Activated CD4-positive, alpha-beta T cell treated with anti-CD3 and anti-CD28 coated beads for 24 hours (primary cell): ENCODE data around the gene P3H4.
"Not testable (repeated sequence)": the region's sequence is repeated elsewhere in the genome, so short reads cannot be mapped to it uniquely, and the experiment has no call there.

Experiments used
- DNase-seq, 2 donors: peaks; one replicate each; pipeline ENCODE4 v3.0.0-alpha.2; 2020; ENCODE audit warnings: low read depth in 2 of 2

The P3H4 gene, protein sequence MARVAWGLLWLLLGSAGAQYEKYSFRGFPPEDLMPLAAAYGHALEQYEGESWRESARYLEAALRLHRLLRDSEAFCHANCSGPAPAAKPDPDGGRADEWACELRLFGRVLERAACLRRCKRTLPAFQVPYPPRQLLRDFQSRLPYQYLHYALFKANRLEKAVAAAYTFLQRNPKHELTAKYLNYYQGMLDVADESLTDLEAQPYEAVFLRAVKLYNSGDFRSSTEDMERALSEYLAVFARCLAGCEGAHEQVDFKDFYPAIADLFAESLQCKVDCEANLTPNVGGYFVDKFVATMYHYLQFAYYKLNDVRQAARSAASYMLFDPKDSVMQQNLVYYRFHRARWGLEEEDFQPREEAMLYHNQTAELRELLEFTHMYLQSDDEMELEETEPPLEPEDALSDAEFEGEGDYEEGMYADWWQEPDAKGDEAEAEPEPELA

DNA sequence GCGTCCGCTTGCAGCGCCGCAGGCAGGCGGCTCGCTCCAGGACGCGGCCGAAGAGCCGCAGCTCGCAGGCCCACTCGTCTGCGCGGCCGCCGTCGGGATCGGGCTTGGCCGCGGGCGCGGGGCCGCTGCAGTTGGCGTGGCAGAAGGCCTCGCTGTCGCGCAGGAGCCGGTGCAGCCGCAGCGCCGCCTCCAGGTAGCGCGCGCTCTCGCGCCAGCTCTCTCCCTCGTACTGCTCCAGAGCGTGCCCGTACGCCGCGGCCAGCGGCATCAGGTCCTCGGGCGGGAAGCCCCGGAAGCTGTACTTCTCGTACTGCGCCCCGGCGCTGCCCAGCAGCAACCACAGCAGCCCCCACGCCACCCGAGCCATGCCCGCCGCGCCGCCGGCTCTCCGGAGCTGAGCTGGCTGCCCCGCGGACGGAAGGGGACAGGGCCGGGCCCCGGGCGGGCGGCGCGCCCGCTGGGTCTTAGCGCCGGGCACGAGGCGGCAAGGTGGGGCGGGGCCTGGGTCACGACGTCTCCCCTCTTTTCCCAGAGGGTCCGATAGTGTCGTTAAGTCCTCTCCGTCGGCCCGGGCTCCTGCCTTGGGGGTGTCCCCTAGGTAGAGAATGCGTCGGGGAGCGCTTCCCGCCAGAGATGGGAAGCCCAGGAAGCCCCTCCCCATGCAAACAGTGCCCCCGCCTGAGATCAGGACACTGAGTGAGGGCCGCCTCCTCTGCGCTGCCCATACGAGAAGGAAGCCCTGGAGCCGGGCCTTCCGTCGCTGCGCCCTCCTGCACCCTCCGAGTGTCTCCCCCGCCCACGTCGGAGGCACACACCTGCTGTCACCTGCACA, at the start of gene P3H4:
Gene P3H4, minus strand, starts transcription at position 401 of the 832 bp plus-strand sequence. Its CDS starts 34 bp downstream, at position 367.
- peak; percentile 43 to 60 for DNase-seq

DNA sequence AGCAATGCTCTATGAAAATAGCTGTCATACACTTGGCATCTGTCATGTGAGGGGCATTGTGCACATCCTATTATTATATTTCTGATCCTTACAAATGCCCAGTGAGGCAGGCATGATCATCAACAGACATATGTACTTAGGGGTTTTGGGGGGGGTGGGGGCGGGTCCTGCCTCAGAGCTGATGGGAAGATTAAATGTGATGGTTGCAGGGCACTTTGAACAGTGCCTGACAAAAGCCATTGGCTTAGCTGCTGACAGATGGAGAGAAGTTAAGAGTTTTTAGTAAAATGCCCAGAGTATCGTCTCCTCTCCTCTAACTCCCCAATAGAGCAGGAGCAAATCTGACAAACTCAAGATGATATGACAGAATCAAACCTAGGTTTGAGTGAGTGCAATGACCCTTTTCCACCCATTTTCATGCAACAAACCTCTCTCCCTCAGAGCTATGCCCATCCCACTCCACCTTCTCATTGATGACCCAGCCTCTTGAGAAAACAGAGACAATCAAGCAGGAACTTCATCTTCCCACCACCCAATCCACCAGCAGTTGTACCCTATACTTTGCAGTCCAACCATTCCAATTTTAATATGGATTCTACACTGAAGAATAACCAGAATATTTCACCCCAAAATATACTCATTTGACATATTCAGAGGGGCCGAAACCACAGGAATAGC, 48.6 kb upstream of the P3H4 start:
- DNase-seq: no peak

DNA sequence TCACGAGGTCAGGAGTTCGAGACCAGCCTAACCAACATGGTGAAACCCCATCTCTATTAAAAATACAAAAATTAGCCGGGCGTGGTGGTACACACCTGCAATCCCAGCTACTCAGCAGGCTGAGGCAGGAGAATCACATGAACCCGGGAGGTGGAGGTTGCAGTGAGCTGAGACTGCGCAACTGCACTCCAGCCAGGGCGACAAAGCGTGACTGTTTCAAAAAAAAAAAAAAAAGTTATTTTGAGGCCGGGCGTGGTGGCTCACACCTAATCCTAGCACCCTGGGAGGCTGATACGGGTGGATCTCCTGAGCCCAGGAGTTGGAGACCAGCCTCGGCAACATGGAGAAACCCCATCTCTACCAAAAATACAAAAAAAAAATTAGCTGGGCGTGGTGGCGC, 39.6 kb upstream of the P3H4 start:
- DNase-seq: not testable (repeated sequence)

DNA sequence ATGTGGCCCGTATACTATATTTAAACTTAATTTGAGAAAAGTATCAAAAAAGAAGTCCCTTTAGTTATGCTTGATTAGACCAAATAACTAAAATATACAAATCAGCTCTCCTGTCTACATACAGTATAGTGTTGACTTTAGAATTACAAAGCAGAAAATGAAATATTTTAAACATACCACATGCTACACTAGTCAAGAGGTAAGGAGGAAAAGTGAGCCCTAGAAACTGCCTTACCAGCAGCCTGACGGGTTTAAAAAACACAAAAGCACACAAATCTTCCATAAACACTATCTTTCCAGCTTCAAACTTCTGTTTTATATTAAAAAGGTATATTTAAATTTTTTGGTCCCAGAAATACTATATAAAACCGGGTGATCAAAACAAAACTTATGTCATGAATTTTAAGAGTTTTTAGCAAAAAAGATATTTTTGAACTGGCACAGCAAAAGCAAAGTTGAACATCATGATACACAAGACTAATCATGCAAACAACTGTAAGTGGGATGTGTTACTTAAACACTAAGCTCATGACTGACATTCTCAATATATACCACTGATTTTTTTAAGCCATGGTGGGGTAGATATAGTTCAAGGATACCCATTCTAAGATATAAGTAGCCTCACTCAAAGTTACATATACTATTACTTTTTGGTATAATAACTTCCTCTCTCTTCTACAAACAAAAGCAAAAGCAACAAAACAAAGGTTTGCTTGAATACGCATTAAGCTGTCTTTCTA, 37.7 kb upstream of the P3H4 start:
- DNase-seq: no peak

DNA sequence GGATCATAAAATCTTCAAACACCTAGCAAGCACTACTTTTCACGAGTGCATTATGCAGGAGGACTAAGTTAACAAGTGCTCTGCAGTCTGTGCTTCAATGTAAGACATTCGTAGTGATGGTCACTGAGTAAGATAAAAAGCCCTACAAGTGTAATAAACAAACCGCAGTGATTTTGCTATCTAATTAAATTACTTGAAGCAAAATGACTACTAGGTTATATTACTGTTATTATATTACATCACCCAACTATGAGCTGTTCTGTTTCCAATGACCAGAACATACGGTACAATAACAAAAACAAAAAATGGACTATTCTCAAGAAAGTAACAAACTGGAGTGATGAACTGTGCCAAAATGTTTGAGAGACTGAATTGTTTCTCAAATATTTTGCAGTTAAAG, 37.0 kb upstream of the P3H4 start:
- DNase-seq: no peak

DNA sequence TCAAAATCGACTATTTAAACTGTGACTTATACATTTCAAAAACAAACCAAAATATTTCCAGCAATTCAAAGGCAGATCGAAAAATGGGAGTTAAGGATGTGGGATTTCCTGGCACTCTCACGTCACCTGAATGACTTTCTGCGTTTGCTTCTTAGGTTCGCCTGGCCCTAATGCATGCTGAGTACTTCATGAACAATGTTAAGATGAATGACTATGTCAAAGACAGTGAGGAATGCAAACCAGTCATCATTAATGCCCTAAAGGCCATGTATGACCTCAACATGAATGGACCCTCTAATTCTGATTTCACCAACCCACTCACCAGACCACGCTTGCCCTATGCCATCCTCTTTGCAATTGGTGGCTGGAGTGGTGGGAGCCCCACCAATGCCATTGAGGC, 33.2 kb upstream of the P3H4 start:
- DNase-seq: no peak

DNA sequence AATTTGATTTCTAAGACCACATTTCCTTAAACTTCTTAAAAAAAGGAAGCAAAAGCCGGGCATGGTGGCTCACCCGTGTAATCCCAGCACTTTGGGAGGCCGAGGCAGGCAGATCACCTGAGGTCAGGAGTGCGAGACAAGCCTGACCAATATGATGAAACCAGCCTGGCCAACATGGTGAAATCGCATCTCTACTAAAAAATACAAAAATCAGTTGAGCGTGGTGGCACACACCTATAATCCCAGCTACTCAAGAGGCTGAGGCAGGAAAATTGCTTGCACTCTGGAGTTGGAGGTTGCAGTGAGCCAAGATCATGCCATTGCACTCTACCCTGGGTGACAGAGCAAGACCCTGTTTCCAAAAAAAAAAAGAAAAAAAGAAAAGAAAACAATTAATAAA, 29.0 kb upstream of the P3H4 start:
- not testable (repeated sequence) for DNase-seq

DNA sequence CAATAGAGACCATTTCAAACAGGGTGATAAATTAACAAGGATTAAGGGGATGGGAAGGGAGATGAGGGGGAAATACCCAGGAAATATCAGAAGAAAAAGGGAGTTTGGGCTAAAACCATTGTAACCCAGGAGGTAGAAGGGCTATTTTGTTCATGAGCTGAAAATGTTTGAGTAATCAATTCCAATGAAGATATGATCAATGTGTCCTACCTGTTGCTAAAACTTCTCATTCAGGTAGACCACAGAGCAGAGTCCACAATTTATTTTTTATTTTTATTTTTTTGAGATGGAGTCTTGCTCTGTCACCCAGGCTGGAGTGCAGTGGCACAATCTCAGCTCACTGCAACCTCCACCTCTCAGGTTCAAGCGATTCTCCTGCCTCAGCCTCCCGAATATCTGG, 27.7 kb upstream of the P3H4 start:
- not testable (repeated sequence) for DNase-seq

DNA sequence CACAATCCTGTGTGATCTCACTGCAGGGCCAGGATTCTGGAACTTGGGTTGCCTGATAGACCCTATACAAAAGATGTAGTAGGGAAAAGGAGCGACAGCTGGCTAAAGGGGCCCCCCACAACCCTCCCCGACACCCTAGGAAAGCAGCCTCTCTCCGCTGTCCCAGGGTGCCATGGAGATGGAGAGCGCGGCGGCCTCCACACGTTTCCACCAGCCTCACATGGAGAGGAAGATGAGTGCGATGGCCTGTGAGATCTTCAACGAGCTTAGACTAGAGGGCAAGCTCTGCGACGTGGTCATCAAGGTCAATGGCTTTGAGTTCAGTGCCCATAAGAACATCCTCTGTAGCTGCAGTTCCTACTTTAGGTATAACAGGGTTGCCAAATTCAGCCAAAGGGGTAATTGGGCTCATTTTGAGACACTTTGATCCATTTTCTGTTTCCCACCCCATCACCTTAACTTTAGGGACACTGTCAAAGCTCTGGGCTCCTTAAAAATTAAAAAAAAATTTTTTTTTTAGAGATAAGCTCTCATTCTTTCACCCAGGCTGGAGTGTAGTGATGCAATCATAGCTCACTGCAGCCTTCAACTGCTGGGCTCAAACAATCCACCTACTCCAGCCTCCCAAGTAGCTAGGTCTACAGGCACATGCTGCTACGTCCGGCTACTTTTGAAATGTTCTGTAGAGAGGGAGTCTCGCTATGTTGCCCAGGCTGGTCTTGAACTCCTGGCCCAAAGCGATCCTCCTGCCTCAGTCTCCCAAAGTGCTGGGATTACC, 26.2 kb upstream of the P3H4 start, which contains the start of gene KLHL10:
Gene KLHL10, plus strand, starts transcription at position 65 of the 778 bp plus-strand sequence. Its CDS starts 108 bp downstream, at position 173.
- no peak for DNase-seq

DNA sequence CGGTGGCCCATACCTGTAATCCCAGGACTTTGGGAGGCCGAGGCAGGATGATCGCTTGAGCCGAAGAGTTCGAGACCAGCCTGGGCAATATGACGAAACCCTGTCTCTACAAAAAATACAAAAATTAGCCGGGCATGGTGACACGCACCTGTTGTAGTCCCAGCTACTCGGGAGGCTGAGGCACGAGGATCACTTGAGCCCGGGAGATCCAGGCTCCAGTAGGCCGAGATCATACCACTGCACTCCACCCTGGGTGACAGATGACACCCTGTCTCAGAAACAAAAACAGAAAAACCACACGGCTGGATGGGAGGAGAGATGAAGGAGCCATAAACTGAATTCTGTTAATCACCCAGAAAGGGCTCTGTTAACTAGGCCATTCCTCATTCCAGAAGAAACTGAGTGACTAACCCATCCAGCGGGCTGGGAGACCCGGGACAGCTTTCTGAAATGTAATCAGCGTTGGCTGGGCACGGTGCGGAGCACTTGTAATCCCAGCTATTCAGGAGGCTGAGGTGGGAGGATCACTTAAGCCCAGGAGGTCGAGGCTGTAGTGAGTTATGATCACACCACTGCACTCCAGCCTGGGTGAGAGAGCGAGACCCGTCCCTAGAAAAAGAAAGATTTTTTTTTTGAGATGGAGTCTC, 24.9 kb upstream of the P3H4 start:
- no peak for DNase-seq

DNA sequence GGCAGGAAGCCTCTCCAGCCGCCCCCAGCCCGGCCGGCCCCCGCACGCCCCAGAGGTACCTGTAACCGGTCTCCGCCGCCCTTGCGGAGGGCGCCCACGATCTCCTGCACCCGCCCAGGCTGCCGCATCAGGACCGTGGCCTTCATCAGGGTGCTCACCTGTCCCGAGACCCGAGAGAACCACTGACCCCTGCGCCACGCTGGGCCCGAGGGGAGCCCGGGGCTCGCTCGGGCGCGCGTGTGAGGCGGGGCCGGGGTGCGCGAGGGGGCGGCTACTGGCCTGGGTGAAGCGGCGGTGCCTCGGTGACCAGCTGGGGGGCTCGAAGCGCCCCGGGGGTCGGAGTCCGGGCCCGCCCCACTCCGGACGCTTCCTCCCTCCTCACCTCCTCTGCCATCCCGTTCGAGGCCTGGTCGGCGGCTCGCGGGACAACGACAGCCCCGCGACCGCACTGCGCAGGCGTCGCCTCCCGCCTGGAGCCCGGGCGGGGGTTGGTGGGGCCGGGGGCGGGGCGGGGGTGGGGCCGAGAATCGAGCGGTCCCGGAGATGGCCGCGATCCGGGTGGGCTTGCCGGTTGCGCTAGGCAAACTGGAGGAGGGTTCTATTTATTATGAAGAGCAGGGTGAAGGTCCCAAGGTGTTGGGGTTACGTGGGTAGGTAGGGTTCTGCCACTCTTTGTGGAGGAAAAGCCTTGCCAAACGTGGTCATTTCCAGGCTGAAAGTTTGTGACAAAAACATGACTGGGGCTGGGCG, 24.2 kb upstream of the P3H4 start, which contains the start of gene NT5C3B:
Gene NT5C3B, minus strand, starts transcription at position 433 of the 750 bp plus-strand sequence. Its CDS starts 39 bp downstream, at position 394.
- peak; percentile 41 to 42 for DNase-seq

DNA sequence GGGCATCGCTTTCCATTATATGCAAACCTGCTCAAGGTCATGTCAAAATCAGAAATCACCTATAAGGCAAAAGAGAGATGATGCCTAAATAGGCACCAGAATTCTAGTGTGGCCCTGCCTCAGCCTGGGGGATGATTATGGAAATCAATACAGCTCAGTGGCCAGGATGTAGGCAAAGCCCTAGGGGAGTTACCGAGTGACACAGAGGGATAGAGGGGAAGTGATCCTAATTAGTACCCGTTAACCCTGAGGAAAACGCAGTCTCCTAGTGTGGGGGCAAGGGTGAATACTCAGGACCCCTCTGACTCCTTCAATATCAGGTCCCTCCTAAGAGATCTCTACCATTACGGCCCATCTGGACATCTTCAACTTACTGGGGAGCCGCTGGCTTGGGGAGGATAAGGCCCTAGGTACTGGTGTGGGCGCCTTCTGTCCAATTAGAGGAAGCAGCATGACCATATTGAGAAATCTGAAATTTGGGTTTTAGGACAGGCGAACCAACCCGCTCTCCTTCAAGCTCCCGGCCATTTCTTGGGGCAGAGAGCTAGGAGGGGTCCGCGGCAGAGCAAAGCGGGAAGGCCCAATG, 23.6 kb upstream of the P3H4 start:
- DNase-seq: no peak

DNA sequence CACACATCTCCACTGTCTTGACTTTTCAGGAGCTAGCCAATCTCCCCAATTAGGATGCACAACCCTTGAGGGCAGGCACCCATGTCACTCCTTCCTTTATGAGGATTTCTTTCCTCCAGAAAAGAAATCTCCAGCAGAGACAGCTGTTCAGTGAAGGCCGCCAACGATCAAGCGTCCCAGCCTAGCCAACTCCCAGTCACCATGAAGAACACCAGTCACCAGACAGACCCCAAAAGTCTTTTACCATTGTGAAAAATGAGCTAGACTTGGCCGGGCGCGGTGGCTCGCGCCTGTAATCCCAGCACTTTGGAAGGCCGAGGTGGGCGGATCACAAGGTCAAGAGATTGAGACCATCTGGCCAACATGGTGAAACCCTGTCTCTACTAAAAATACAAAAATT, 18.2 kb upstream of the P3H4 start:
- not testable (repeated sequence) for DNase-seq

DNA sequence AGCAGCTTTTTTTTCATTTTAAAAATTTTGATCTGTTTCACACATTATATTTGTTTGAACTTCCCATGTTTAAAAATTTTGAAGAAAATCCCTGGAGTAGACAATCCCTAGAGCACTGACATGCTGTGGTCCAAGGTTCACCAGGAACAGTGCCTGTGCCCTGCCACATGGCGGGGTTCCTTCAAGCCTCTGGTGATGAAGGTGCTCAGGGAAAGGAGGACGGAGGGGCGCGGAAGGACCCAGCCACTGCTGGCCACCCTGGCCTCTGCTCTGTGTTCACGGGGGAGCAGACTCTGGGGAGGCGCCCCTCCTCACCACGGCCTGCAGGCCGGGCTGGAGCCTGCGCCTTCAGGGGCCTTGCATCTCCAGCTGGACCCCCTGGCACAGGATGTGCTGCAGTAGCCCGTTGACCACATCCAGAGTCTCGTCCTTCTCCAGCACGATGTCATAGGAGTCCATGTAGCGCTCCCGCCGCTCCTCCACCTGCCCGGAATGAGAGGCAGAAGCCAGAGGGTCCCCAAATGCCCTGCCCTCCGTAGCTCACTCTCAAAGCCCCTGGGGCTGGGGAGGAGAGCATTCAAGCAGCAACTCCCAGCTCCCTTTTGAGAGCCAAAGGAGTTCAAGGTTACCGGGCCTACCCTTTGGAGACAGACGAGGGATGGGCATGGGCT, 13.6 kb upstream of the P3H4 start:
- DNase-seq: no peak

DNA sequence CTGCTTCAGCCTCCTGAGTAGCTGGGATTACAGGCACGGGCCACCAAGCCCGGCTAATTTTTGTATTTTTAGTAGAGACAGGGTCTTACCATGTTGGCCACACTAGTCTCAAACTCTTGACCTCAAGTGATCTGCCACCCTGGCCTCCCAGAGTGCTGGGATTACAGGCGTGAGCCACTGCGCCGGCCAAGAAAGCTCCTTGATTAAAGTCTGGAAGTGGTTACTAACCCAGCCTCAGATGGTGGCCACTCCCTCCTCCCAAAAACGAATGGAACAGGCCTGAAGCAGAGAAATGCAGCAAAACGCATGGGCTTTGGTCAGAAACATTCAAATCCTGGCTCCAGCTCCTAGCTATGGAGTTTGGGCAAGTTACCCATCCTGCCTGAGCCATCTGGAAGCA, 12.3 kb upstream of the P3H4 start:
- no peak for DNase-seq

DNA sequence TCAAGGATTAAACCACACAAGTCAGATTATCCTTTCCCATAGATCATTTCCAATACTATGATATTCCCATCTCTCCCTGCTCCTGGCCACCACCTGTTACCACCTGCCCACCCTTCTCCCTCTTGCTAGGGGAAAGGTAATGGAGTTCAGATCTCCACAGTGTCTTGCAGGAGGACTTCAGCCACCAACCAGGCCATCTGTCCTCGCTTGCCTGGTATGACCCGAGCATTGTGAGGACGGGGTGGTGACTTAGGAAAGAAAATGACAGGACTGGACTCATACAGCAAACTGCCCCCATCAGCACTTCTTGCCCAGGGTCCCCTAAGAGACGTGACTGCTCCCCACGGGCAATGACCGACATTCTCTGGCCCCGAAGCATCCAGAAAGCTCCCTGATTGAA, 11.8 kb upstream of the P3H4 start:
- DNase-seq: no peak

DNA sequence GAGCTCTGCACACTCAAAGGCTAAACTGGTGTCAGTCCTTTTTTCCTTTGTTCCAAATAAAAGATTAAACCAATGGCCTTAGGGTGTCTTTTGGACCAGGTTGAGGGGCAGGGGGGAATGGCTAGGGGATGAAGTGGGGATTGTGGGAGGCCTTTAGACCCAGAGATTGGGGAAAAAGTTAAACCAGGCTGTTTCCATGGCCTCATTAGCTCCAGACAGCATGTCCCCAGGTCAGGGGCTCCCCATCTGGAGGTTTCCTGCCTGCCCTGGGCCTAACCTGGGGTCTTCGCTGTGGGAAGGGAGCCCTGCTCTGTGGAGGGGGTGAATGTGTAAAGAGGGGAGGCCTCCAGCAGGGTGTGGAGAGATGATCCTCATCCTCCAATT, 11.4 kb upstream of the P3H4 start:
- no peak for DNase-seq
